HCT116 (cell line): ENCODE results near the gene CHSY1.

Experiments
- EZH2 ChIP-seq: fragments of 200-600 bp; sonication (generic); IDR thresholded peaks from 2 replicates; pipeline ENCODE4 v1.6.1; 2017; ENCODE audit warnings: antibody characterized with exemption, mixed run types
- EZH2phosphoT487 ChIP-seq: fragments of 200-600 bp; IDR thresholded peaks from 2 replicates; pipeline ENCODE4 v1.6.1; 2018; ENCODE audit warnings: antibody characterized with exemption, borderline replicate concordance
- JUND ChIP-seq: IDR thresholded peaks from 2 replicates; pipeline ENCODE4 v1.6.1; 2012
- POLR2A ChIP-seq: IDR thresholded peaks from 2 replicates; pipeline ENCODE4 v1.7.0; 2011; ENCODE audit warnings: borderline replicate concordance; ENCODE audit not compliant: insufficient read depth, insufficient read length; ENCODE audit errors: extremely low read depth
- SIN3A ChIP-seq: IDR thresholded peaks from 2 replicates; pipeline ENCODE4 v1.6.1; 2012; ENCODE audit warnings: low read depth
- SP1 ChIP-seq: IDR thresholded peaks from 2 replicates; pipeline ENCODE4 v1.6.1; 2012; ENCODE audit warnings: low read depth
- YY1 ChIP-seq: IDR thresholded peaks from 2 replicates; pipeline ENCODE4 v1.6.1; 2011; ENCODE audit warnings: low read length, low read depth, moderate library complexity, mild to moderate bottlenecking; ENCODE audit not compliant: insufficient replicate concordance; ENCODE audit errors: extremely low read depth
- ZFX ChIP-seq: fragments of 450-650 bp; IDR thresholded peaks from 2 replicates; pipeline ENCODE4 v1.6.1; 2017
- TF ChIP-seq, protein P1 (sequence below), 3 experiments: fragments of 200-600 bp in 1 of 3; sonication (generic) in 1 of 3; IDR thresholded peaks in 2 of 3; conservative IDR thresholded peaks in 1 of 3; 2 replicates each; pipeline ENCODE4 v1.5.1; 2012 to 2017; ENCODE audit warnings: low read depth in 2 of 3, low read length in 2 of 3, antibody characterized with exemption in 1 of 3, borderline replicate concordance in 1 of 3, control low read depth in 1 of 3, mild to moderate bottlenecking in 1 of 3, mixed read lengths in 1 of 3, mixed run types in 1 of 3, moderate library complexity in 1 of 3; ENCODE audit not compliant: insufficient read depth in 1 of 3
- TF ChIP-seq, protein P2 (sequence below): IDR thresholded peaks from 2 replicates; pipeline ENCODE4 v1.6.1; 2012; ENCODE audit warnings: low read depth
- TF ChIP-seq, protein P3 (sequence below): IDR thresholded peaks from 2 replicates; pipeline ENCODE4 v1.6.1; 2012

DNA sequence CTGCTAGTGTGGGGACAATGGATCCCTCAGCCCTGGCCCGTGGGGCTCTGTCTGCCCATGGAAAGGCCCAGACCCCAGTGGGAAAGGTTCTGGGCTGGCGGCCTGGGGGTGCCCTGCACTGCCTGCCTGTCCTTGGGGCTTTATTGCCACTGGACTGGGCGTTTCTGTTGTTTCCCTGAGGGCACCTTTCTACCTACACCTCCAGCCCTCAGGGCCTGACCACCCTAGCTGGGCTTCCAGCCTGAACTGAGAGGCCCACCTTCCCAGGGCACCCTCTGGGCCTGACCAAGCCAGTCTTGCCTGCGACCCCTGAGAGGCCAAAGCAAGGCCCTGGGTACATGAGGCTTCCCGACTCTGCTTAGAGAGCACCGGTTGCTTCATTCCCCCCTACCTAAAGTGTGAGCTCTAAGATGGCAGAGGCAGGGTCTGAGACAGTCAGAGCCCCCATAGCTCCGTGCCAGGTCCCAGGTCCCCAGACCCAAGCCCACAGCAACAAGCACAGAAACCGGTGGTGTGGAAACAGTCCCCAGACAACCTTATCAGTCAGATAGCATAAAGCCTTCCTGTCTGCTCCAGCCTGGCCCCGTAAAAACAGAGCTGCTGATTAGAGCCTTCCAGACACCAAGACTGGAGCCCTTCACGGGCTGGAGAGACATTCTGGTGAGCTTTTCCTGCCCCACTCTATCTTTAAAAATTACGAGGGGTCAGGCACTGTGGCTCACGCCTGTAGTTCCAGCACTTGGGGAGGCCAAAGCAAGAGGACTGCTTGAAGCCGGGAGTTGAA is 102.8 kb downstream of the CHSY1 start:
- no peak for TF ChIP-seq EZH2
- no peak for TF ChIP-seq JUND
- TF ChIP-seq, protein P1, sequence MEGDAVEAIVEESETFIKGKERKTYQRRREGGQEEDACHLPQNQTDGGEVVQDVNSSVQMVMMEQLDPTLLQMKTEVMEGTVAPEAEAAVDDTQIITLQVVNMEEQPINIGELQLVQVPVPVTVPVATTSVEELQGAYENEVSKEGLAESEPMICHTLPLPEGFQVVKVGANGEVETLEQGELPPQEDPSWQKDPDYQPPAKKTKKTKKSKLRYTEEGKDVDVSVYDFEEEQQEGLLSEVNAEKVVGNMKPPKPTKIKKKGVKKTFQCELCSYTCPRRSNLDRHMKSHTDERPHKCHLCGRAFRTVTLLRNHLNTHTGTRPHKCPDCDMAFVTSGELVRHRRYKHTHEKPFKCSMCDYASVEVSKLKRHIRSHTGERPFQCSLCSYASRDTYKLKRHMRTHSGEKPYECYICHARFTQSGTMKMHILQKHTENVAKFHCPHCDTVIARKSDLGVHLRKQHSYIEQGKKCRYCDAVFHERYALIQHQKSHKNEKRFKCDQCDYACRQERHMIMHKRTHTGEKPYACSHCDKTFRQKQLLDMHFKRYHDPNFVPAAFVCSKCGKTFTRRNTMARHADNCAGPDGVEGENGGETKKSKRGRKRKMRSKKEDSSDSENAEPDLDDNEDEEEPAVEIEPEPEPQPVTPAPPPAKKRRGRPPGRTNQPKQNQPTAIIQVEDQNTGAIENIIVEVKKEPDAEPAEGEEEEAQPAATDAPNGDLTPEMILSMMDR (IDR thresholded peaks at IDR 0.05 in 2 of 3, conservative IDR thresholded peaks at IDR 0.05 in 1 of 3; ENCODE audit: borderline replicate concordance in 1 of 3, insufficient read depth in 1 of 3, low read depth in 2 of 3, low read length in 2 of 3) = no peak
- TF ChIP-seq POLR2A = no peak
- TF ChIP-seq EZH2phosphoT487 = no peak
- no peak for TF ChIP-seq ZFX
- TF ChIP-seq SIN3A = no peak
- TF ChIP-seq SP1 = no peak
- TF ChIP-seq YY1 = no peak
- TF ChIP-seq, protein P2, sequence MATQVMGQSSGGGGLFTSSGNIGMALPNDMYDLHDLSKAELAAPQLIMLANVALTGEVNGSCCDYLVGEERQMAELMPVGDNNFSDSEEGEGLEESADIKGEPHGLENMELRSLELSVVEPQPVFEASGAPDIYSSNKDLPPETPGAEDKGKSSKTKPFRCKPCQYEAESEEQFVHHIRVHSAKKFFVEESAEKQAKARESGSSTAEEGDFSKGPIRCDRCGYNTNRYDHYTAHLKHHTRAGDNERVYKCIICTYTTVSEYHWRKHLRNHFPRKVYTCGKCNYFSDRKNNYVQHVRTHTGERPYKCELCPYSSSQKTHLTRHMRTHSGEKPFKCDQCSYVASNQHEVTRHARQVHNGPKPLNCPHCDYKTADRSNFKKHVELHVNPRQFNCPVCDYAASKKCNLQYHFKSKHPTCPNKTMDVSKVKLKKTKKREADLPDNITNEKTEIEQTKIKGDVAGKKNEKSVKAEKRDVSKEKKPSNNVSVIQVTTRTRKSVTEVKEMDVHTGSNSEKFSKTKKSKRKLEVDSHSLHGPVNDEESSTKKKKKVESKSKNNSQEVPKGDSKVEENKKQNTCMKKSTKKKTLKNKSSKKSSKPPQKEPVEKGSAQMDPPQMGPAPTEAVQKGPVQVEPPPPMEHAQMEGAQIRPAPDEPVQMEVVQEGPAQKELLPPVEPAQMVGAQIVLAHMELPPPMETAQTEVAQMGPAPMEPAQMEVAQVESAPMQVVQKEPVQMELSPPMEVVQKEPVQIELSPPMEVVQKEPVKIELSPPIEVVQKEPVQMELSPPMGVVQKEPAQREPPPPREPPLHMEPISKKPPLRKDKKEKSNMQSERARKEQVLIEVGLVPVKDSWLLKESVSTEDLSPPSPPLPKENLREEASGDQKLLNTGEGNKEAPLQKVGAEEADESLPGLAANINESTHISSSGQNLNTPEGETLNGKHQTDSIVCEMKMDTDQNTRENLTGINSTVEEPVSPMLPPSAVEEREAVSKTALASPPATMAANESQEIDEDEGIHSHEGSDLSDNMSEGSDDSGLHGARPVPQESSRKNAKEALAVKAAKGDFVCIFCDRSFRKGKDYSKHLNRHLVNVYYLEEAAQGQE = no peak
- TF ChIP-seq, protein P3, sequence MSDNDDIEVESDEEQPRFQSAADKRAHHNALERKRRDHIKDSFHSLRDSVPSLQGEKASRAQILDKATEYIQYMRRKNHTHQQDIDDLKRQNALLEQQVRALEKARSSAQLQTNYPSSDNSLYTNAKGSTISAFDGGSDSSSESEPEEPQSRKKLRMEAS = no peak
